C1 segment of cervical spinal cord (tissue), 14 donors: ENCODE measurements around the gene PABPC1L.

Source experiments
- DNase-seq, 14 donors: peaks; one replicate each; lab custom pipeline; 2025; lab: John Stamatoyannopoulos, UW

The PABPC1L gene

GRCh38 chr20:44900231-44900854 lies 9.5 kb upstream of the PABPC1L start:
- no peak for DNase-seq

- peak in 2 of 14 donors; percentile 4 to 15 for DNase-seq
Measured at GRCh38 chr20:44901974-44902373, 7.9 kb upstream of the PABPC1L start.

- DNase-seq = no peak
Measured at GRCh38 chr20:44904377-44904776, 5.5 kb upstream of the PABPC1L start.

- DNase-seq = no peak
Measured at GRCh38 chr20:44908987-44909871, 631 bp upstream of the PABPC1L start.

- DNase-seq = no peak
Measured at GRCh38 chr20:44910690-44911262, 916 bp downstream of the PABPC1L start.

- DNase-seq = no peak
Measured at GRCh38 chr20:44911264-44911921, 1.5 kb downstream of the PABPC1L start.

- DNase-seq = no peak
Measured at GRCh38 chr20:44912189-44912588, 2.3 kb downstream of the PABPC1L start.

GRCh38 chr20:44914924-44915323 lies 5.1 kb downstream of the PABPC1L start:
- no peak for DNase-seq

GRCh38 chr20:44916586-44916985 lies 6.7 kb downstream of the PABPC1L start:
- no peak for DNase-seq

GRCh38 chr20:44917399-44917798 lies 7.5 kb downstream of the PABPC1L start:
- DNase-seq = no peak

- no peak for DNase-seq
Measured at GRCh38 chr20:44918342-44918741, 8.5 kb downstream of the PABPC1L start.

- DNase-seq = no peak
Measured at GRCh38 chr20:44918761-44919160, 8.9 kb downstream of the PABPC1L start.

- no peak for DNase-seq
Measured at GRCh38 chr20:44921447-44921846, 11.6 kb downstream of the PABPC1L start.

GRCh38 chr20:44924541-44924940 lies 14.7 kb downstream of the PABPC1L start:
- no peak for DNase-seq

GRCh38 chr20:44928595-44928994 lies 18.7 kb downstream of the PABPC1L start:
- DNase-seq = no peak

- no peak for DNase-seq
Measured at GRCh38 chr20:44930517-44931168, 20.8 kb downstream of the PABPC1L start.

- DNase-seq = no peak
Measured at GRCh38 chr20:44931911-44932310, 22.1 kb downstream of the PABPC1L start.

GRCh38 chr20:44932916-44933315 lies 23.1 kb downstream of the PABPC1L start:
- no peak for DNase-seq

- DNase-seq = no peak
Measured at GRCh38 chr20:44936510-44936909, 26.6 kb downstream of the PABPC1L start.

- peak in 1 of 14 donors; percentile 30 for DNase-seq
Measured at GRCh38 chr20:44938637-44939036, 28.8 kb downstream of the PABPC1L start.

- no peak for DNase-seq
Measured at GRCh38 chr20:44941120-44941691, 31.3 kb downstream of the PABPC1L start.
